GM19467 (cell line): ENCODE results near the gene TOP2A.

ENCODE experiments used
- ATAC-seq: cut with Tn5 transposase; IDR thresholded peaks from one replicate; pipeline ENCODE4 v1.9.1; 2021; ENCODE audit warnings: mild to moderate bottlenecking, moderate library complexity; ENCODE audit not compliant: unreplicated experiment

Gene TOP2A

GRCh38 chr17:40346765-40347158 lies 70.9 kb downstream of the TOP2A start:
- no peak for ATAC-seq

- no peak for ATAC-seq
These were observed 71.5 kb downstream of the TOP2A start for GRCh38 chr17:40345994-40346764.

- ATAC-seq: no peak
These were observed 72.3 kb downstream of the TOP2A start for GRCh38 chr17:40345161-40345993.

- ATAC-seq: no peak
These were observed 73.1 kb downstream of the TOP2A start for GRCh38 chr17:40344421-40345160.

GRCh38 chr17:40343219-40344119 lies 74.2 kb downstream of the TOP2A start:
- ATAC-seq: no peak

GRCh38 chr17:40342504-40343218 lies 75.0 kb downstream of the TOP2A start:
- ATAC-seq: no peak

- ATAC-seq: no peak
These were observed 75.7 kb downstream of the TOP2A start for GRCh38 chr17:40341808-40342503.

GRCh38 chr17:40340880-40341807 lies 76.6 kb downstream of the TOP2A start:
- no peak for ATAC-seq

GRCh38 chr17:40340327-40340726 lies 77.4 kb downstream of the TOP2A start:
- no peak for ATAC-seq

- no peak for ATAC-seq
These were observed 78.6 kb downstream of the TOP2A start for GRCh38 chr17:40338941-40339649.
